PFSK-1 (cell line): Measurements from ENCODE around the gene COL5A3.

Experiments
- FOXP2 ChIP-seq: optimal IDR thresholded peaks from 2 replicates; pipeline ENCODE3; 2011; ENCODE audit warnings: borderline replicate concordance, control low read depth, inconsistent platforms; ENCODE audit not compliant: insufficient read depth; ENCODE audit errors: extremely low read length, extremely low read depth
- POLR2AphosphoS5 ChIP-seq: IDR thresholded peaks from 2 replicates; pipeline ENCODE4 v1.6.1; 2012; ENCODE audit warnings: low read depth, mild to moderate bottlenecking, control low read depth, low read length, moderate library complexity
- TAF1 ChIP-seq: IDR thresholded peaks from 2 replicates; pipeline ENCODE4 v1.6.1; 2012; ENCODE audit warnings: low read length, control low read depth, borderline replicate concordance; ENCODE audit not compliant: insufficient read depth
- TF ChIP-seq, protein P1 (sequence below), 2 experiments: IDR thresholded peaks; 2 replicates each; pipeline versions ENCODE4 v1.6.1 to v1.8.0; 2011 to 2012; ENCODE audit warnings: low read depth in 2 of 2, low read length in 2 of 2, control low read depth in 1 of 2, inconsistent platforms in 1 of 2, mild to moderate bottlenecking in 1 of 2, moderate library complexity in 1 of 2; ENCODE audit not compliant: insufficient read depth in 1 of 2

DNA sequence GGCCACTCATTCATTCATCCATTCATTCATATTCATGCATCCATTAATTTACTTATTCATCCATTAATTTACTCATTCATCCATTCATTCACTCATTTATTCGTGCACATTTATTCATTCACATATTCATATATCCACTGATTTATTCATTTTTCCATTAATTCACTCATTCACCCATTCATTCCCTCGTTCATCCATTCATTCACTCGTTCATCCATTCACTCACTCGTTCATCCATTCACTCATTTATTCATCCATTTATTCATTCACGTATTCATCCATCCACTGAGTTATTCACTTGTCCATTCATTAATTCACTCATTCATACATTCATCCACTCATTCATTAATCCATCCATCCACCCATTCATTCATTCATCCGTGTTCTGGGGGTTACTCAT lies 38.2 kb downstream of the COL5A3 start:
- TF ChIP-seq TAF1, result no peak
- no peak for TF ChIP-seq POLR2AphosphoS5
- TF ChIP-seq FOXP2, result no peak
- TF ChIP-seq, protein P1, sequence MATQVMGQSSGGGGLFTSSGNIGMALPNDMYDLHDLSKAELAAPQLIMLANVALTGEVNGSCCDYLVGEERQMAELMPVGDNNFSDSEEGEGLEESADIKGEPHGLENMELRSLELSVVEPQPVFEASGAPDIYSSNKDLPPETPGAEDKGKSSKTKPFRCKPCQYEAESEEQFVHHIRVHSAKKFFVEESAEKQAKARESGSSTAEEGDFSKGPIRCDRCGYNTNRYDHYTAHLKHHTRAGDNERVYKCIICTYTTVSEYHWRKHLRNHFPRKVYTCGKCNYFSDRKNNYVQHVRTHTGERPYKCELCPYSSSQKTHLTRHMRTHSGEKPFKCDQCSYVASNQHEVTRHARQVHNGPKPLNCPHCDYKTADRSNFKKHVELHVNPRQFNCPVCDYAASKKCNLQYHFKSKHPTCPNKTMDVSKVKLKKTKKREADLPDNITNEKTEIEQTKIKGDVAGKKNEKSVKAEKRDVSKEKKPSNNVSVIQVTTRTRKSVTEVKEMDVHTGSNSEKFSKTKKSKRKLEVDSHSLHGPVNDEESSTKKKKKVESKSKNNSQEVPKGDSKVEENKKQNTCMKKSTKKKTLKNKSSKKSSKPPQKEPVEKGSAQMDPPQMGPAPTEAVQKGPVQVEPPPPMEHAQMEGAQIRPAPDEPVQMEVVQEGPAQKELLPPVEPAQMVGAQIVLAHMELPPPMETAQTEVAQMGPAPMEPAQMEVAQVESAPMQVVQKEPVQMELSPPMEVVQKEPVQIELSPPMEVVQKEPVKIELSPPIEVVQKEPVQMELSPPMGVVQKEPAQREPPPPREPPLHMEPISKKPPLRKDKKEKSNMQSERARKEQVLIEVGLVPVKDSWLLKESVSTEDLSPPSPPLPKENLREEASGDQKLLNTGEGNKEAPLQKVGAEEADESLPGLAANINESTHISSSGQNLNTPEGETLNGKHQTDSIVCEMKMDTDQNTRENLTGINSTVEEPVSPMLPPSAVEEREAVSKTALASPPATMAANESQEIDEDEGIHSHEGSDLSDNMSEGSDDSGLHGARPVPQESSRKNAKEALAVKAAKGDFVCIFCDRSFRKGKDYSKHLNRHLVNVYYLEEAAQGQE (IDR thresholded peaks at IDR 0.05; ENCODE audit: insufficient read depth in 1 of 2, low read depth in 2 of 2, low read length in 2 of 2), result no peak
